GM18907 (cell line): ENCODE data around the gene GPR17.

ENCODE experiments used
- ATAC-seq: cut with Tn5 transposase; IDR thresholded peaks from one replicate; pipeline ENCODE4 v1.9.1; 2021; ENCODE audit warnings: mild to moderate bottlenecking, moderate library complexity; ENCODE audit not compliant: unreplicated experiment

Gene GPR17

GRCh38 chr2:127683056-127683455 is 37.1 kb downstream of the GPR17 start:
- no peak for ATAC-seq

- no peak for ATAC-seq
Measured at GRCh38 chr2:127683757-127684156, 37.8 kb downstream of the GPR17 start.

- ATAC-seq, result no peak
Measured at GRCh38 chr2:127685410-127686080, 39.6 kb downstream of the GPR17 start.

- no peak for ATAC-seq
Measured at GRCh38 chr2:127688405-127688804, 42.5 kb downstream of the GPR17 start.

GRCh38 chr2:127690696-127691095 is 44.7 kb downstream of the GPR17 start:
- ATAC-seq, result no peak

- ATAC-seq, result no peak
Measured at GRCh38 chr2:127694986-127695385, 49.0 kb downstream of the GPR17 start.

GRCh38 chr2:127695491-127696472 is 49.8 kb downstream of the GPR17 start:
- ATAC-seq, result no peak

- ATAC-seq, result no peak
Measured at GRCh38 chr2:127697482-127698180, 51.7 kb downstream of the GPR17 start.

- ATAC-seq, result no peak
Measured at GRCh38 chr2:127698553-127699355, 52.8 kb downstream of the GPR17 start.

GRCh38 chr2:127700527-127701192 is 54.7 kb downstream of the GPR17 start:
- peak; percentile 76 for ATAC-seq

- peak; percentile 74 for ATAC-seq
Measured at GRCh38 chr2:127701193-127701650, 55.3 kb downstream of the GPR17 start, which contains the start of gene SFT2D3. Gene SFT2D3 (plus strand): TSS chr2:127701497. CDS start chr2:127701529, 32 bp downstream.

- peak; percentile 55 for ATAC-seq
Measured at GRCh38 chr2:127701651-127702394, 55.9 kb downstream of the GPR17 start.
